ENCODE results near the gene TMEM270. TPM values are rescaled to one million over a fixed set of nuclear protein-coding genes. Genes with fewer than 3 reads are reported as not detected.

TMEM270 gene
- total RNA-seq, 1 experiment from 2014 or later, result not detected

- Mint-ChIP-seq H3K36me3 (ENCODE audit: insufficient read depth, unreplicated experiment) (no peaks in the 10 kb centered on the region), H3K4me3 (ENCODE audit: unreplicated experiment) (no peak overlapping the region), H3K9me3 (ENCODE audit: unreplicated experiment) (no peaks in the 10 kb centered on the region), H3K27me3 (ENCODE audit: insufficient read depth, unreplicated experiment) (no peaks in the 10 kb centered on the region), H3K27ac (ENCODE audit: unreplicated experiment) (peak overlapping the region; percentile 42), H3K4me1 (ENCODE audit: low read depth, unreplicated experiment) (peaks cover 7% of the 10 kb centered on the region)
- TF ChIP-seq CTCF (IDR thresholded peaks at IDR 0.05; ENCODE audit: insufficient read depth in 1 of 2, low read depth in 1 of 2, low read length in 1 of 2, severe bottlenecking in 1 of 2, unreplicated experiment in 1 of 2), result no peak
- BruUV-seq (replicated peaks), result no TSS peak
- peak; percentile 49 to 70 for DNase-seq
- ChIA-PET CTCF (interaction anchor here (0.6 kb wide), 1 partner anchor 23 kb away, joined by 3 read pairs; no protein-coding TSS in a partner anchor), POLR2A (no interaction called here)
- Histone ChIP-seq H3K36me3 (ENCODE audit: control insufficient read depth, insufficient read depth, low read length) (no peaks in the 10 kb centered on the region), H3K9me3 (no peaks in the 10 kb centered on the region), H3K27me3 (replicated peaks; ENCODE audit: control insufficient read depth, insufficient read depth, low read length) (no peaks in the 10 kb centered on the region), H3K4me1 (peaks cover 24% of the 10 kb centered on the region), H3K4me3 (ENCODE audit: low read depth, low read length) (no peak overlapping the region)
- intact Hi-C loops (cut with micrococcal nuclease; ENCODE audit: unreplicated experiment), result no loop called here
Observed at GRCh38 chr7:73871163-73872011, 10.4 kb downstream of the TMEM270 start.

- H3K27ac Mint-ChIP-seq (ENCODE audit: unreplicated experiment), result peak overlapping the region; percentile 14
- DNase-seq, result no peak
- H3K9me3 Mint-ChIP-seq (ENCODE audit: unreplicated experiment), result no peaks in the 10 kb centered on the region
- no peaks in the 10 kb centered on the region for H3K27me3 Mint-ChIP-seq (ENCODE audit: insufficient read depth, unreplicated experiment)
- intact Hi-C loops (cut with micrococcal nuclease; ENCODE audit: unreplicated experiment), result no loop called here
- H3K4me3 Mint-ChIP-seq (ENCODE audit: unreplicated experiment), result no peak overlapping the region
- BruUV-seq (replicated peaks), result no TSS peak
- no peak overlapping the region for H3K4me3 ChIP-seq (ENCODE audit: low read depth, low read length)
- no peaks in the 10 kb centered on the region for H3K36me3 ChIP-seq (ENCODE audit: control insufficient read depth, insufficient read depth, low read length)
- POLR2A ChIA-PET, result no interaction called here
- no peaks in the 10 kb centered on the region for H3K27me3 ChIP-seq (replicated peaks; ENCODE audit: control insufficient read depth, insufficient read depth, low read length)
- H3K9me3 ChIP-seq, result no peaks in the 10 kb centered on the region
- peaks cover 24% of the 10 kb centered on the region for H3K4me1 ChIP-seq
- TF ChIP-seq CTCF (IDR thresholded peaks at IDR 0.05; ENCODE audit: insufficient read depth in 1 of 2, low read depth in 1 of 2, low read length in 1 of 2, severe bottlenecking in 1 of 2, unreplicated experiment in 1 of 2), result no peak
- H3K36me3 Mint-ChIP-seq (ENCODE audit: insufficient read depth, unreplicated experiment), result no peaks in the 10 kb centered on the region
- H3K4me1 Mint-ChIP-seq (ENCODE audit: low read depth, unreplicated experiment), result peaks cover 7% of the 10 kb centered on the region
- CTCF ChIA-PET, result interaction anchor here (0.5 to 0.6 kb wide), 2 partner anchors 9 to 24 kb away, joined by 3 to 4 read pairs; no protein-coding TSS in a partner anchor
Observed at GRCh38 chr7:73872056-73872908, 11.3 kb downstream of the TMEM270 start.

GRCh38 chr7:73876361-73876760 is 15.4 kb downstream of the TMEM270 start:
- Mint-ChIP-seq H3K36me3 (ENCODE audit: insufficient read depth, unreplicated experiment) (no peaks in the 10 kb centered on the region), H3K27me3 (ENCODE audit: insufficient read depth, unreplicated experiment) (no peaks in the 10 kb centered on the region), H3K27ac (ENCODE audit: unreplicated experiment) (no peak overlapping the region), H3K9me3 (ENCODE audit: unreplicated experiment) (no peaks in the 10 kb centered on the region), H3K4me1 (ENCODE audit: low read depth, unreplicated experiment) (peaks cover 24% of the 10 kb centered on the region), H3K4me3 (ENCODE audit: unreplicated experiment) (no peak overlapping the region)
- no peak for DNase-seq
- intact Hi-C loops (cut with micrococcal nuclease; ENCODE audit: unreplicated experiment), result no loop called here
- Histone ChIP-seq H3K27me3 (replicated peaks; ENCODE audit: control insufficient read depth, insufficient read depth, low read length) (no peaks in the 10 kb centered on the region), H3K4me3 (ENCODE audit: low read depth, low read length) (no peak overlapping the region), H3K36me3 (ENCODE audit: control insufficient read depth, insufficient read depth, low read length) (no peaks in the 10 kb centered on the region), H3K4me1 (peaks cover 32% of the 10 kb centered on the region), H3K9me3 (no peaks in the 10 kb centered on the region)
- TF ChIP-seq CTCF (IDR thresholded peaks at IDR 0.05; ENCODE audit: insufficient read depth in 1 of 2, low read depth in 1 of 2, low read length in 1 of 2, severe bottlenecking in 1 of 2, unreplicated experiment in 1 of 2), result no peak
- no TSS peak for BruUV-seq (replicated peaks)
- ChIA-PET CTCF (no interaction called here), POLR2A (no interaction called here)

All from Caco-2 (cell line).